Measurements from ENCODE around the gene MCAM. TPM values are rescaled to one million over a fixed set of nuclear protein-coding genes. Genes with fewer than 3 reads are reported as not detected.

MCAM gene
- total and polyA plus RNA-seq, 2 of the 8 experiments (the other 6 are each of a cell fraction or from before 2014, with no cell fraction given) = 22.4 to 32.2 TPM

GRCh38 chr11:119363851-119364590 lies 47.1 kb upstream of the MCAM start:
- peak in 1 of 2 experiments; percentile 83 for DNase-seq (ENCODE audit: low read depth in 1 of 2, low spot score in 2 of 2)
- ChIA-PET CTCF (ENCODE audit: partially characterized antibody) (interaction anchor here (1.0 to 10.9 kb wide), 8 partner anchors 8 to 716 kb away, joined by 3 to 474 read pairs (median 4); partner anchors contain the start of gene USP2), POLR2A (ENCODE audit: partially characterized antibody) (interaction anchor here (0.6 to 3.7 kb wide), 6 partner anchors 9 to 280 kb away, joined by 3 to 32 read pairs (median 4); partner anchors contain the start of genes NLRX1 and THY1)
- Histone ChIP-seq H3K4me2 (ENCODE audit: insufficient read depth in 1 of 2, low read depth in 2 of 2, low read length in 2 of 2) (peak overlapping the region; percentile 69 to 82), H4K5ac (ENCODE audit: insufficient read length, low read depth, low read length) (no peak overlapping the region), H3K79me1 (ENCODE audit: low read depth, low read length) (no peaks in the 10 kb centered on the region; the same call in 1 of the 2 replicates), H2AFZ (ENCODE audit: low read length) (no peak overlapping the region), H3K4me3 (ENCODE audit: extremely low read depth in 1 of 4, insufficient read depth in 2 of 4, low read depth in 3 of 4, low read length in 4 of 4) (peak overlapping the region; percentile 33 to 63 (median 36)), H3K23me2 (ENCODE audit: low read depth, low read length) (peaks cover 4% of the 10 kb centered on the region; the same call in 1 of the 2 replicates), H4K91ac (replicated peaks; ENCODE audit: insufficient read length, low read length) (no peak overlapping the region), H2BK15ac (ENCODE audit: low read length) (peak overlapping the region; percentile 40; the same call in 1 of the 2 replicates), H3K14ac (ENCODE audit: insufficient read length) (no peak overlapping the region), H3K36me3 (ENCODE audit: control insufficient read depth in 2 of 4, insufficient read depth in 4 of 4, low read length in 3 of 4) (no peaks in the 10 kb centered on the region), H3K27me3 (replicated peaks in 1 of 4; ENCODE audit: control insufficient read depth in 3 of 4, extremely low read depth in 1 of 4, insufficient read depth in 3 of 4, low read length in 3 of 4) (peaks cover 18 to 37% (median 34%) of the 10 kb centered on the region in 4 experiments), H2BK120ac (replicated peaks; ENCODE audit: low read depth, low read length) (no peak overlapping the region), H3K4ac (replicated peaks; ENCODE audit: insufficient read length, low read depth, low read length) (no peak overlapping the region), H3K23ac (ENCODE audit: insufficient read length) (no peak overlapping the region), H3K9me3 (ENCODE audit: insufficient read depth in 2 of 2, low read depth in 1 of 2, low read length in 1 of 2) (no peaks in the 10 kb centered on the region; a peak in 1 of 4 replicates), H3K27ac (ENCODE audit: low read depth, low read length) (no peak overlapping the region), H2BK5ac (ENCODE audit: low read depth, low read length) (no peak overlapping the region), H3K4me1 (replicated peaks in 1 of 4; ENCODE audit: control insufficient read depth in 3 of 4, insufficient read depth in 4 of 4, low read length in 3 of 4) (peaks cover 12 to 25% (median 23%) of the 10 kb centered on the region in 4 experiments), H2BK20ac (ENCODE audit: low read length) (no peak overlapping the region), H3K56ac (replicated peaks; ENCODE audit: insufficient read length, low read depth, low read length) (no peak overlapping the region), H2AK5ac (ENCODE audit: low read depth, low read length) (no peak overlapping the region), H3K9ac (replicated peaks in 1 of 4; ENCODE audit: extremely low read depth in 1 of 4, low read depth in 3 of 4, low read length in 3 of 4) (no peak overlapping the region), H3K79me2 (ENCODE audit: control insufficient read depth in 1 of 2, insufficient read depth in 2 of 2, low read length in 2 of 2) (no peaks in the 10 kb centered on the region), H4K8ac (ENCODE audit: extremely low read depth, insufficient read depth, low read length) (0 out of 2 replicates have a peak overlapping the region, but pooled peaks have one; percentile 11), H3K18ac (ENCODE audit: extremely low read depth, low read length) (peak overlapping the region; percentile 38), H4K20me1 (replicated peaks in 1 of 2; ENCODE audit: control insufficient read depth in 1 of 2, insufficient read depth in 2 of 2, low read length in 2 of 2) (peaks cover 4 to 22% of the 10 kb centered on the region in 2 experiments), H2BK12ac (ENCODE audit: low read depth, low read length) (no peak overlapping the region)
- WGBS, 2 experiments (ENCODE audit: extremely low coverage in 1 of 2, insufficient coverage in 1 of 2, insufficient read length in 1 of 2, insufficient replicate concordance in 2 of 2, low coverage in 1 of 2, low lambda C conversion rate in 2 of 2, missing lambda C conversion rate in 1 of 2) = 10% methylated on average over 9 of the region's 88 CpGs; no CpG with 5 or more reads in 1 of the 2 experiments
- no peak for FAIRE-seq
- TF ChIP-seq TCF12 (IDR thresholded peaks at IDR 0.05; ENCODE audit: low read depth, low read length) (no peak), RXRA (IDR thresholded peaks at IDR 0.05; ENCODE audit: insufficient read depth, low read depth, low read length) (no peak), JUN (IDR thresholded peaks at IDR 0.05; ENCODE audit: low read depth, low read length) (no peak), EZH2 (IDR thresholded peaks at IDR 0.05; ENCODE audit: low read depth, low read length, severe bottlenecking) (peak; percentile 17), SAP30 (IDR thresholded peaks at IDR 0.05; ENCODE audit: insufficient read depth, insufficient replicate concordance, low read length) (no peak), POLR2AphosphoS5 (IDR thresholded peaks at IDR 0.05; ENCODE audit: low read depth, low read length) (no peak), ZNF274 (IDR thresholded peaks at IDR 0.05; ENCODE audit: borderline replicate concordance, extremely low read depth, low read length) (no peak), POU5F1 (IDR thresholded peaks at IDR 0.05; ENCODE audit: low read depth, low read length) (no peak), RNF2 (IDR thresholded peaks at IDR 0.05; ENCODE audit: borderline replicate concordance, low read depth, low read length, missing control alignments, poor library complexity, severe bottlenecking) (no peak), MAX (IDR thresholded peaks at IDR 0.05) (peak; percentile 83), POLR2A (IDR thresholded peaks at IDR 0.05; ENCODE audit: control extremely low read depth in 1 of 2, low read depth in 2 of 2, low read length in 2 of 2) (peak in 1 of 2 experiments; percentile 44; a peak in 2 of 3 replicates)
